B cell (primary cell): ENCODE measurements around the gene TRPV6.

Source experiments
- EZH2 ChIP-seq: IDR thresholded peaks from 2 replicates; pipeline ENCODE4 v1.6.1; 2012; ENCODE audit warnings: borderline replicate concordance, low read depth, mild to moderate bottlenecking, moderate library complexity, low read length; ENCODE audit not compliant: insufficient read depth, poor library complexity, severe bottlenecking
- TF ChIP-seq, protein P1 (sequence below): fragments of 200-600 bp; IDR thresholded peaks from one replicate; pipeline ENCODE4 v1.8.0; 2022; ENCODE audit warnings: antibody characterized with exemption, mild to moderate bottlenecking

DNA sequence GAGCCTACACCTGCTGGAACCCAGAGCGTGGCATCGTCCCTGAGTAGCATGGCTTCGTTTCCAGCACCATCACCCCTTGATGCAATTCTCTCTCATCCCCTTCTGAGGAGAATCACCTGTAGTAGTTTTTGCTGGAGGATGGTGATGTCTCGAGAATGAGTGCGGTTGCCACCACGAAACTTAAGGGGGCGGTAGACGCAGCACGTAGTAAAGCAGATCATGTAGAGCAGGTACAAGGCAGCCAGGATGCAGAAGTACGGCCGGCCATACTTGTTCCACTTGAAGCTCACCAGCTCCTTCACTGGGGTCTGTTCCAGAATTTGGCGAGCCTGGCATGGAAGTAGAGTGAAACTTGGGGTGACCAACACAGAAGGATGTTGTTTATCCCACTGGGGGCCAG is 39.9 kb upstream of the TRPV6 start:
- TF ChIP-seq, protein P1, sequence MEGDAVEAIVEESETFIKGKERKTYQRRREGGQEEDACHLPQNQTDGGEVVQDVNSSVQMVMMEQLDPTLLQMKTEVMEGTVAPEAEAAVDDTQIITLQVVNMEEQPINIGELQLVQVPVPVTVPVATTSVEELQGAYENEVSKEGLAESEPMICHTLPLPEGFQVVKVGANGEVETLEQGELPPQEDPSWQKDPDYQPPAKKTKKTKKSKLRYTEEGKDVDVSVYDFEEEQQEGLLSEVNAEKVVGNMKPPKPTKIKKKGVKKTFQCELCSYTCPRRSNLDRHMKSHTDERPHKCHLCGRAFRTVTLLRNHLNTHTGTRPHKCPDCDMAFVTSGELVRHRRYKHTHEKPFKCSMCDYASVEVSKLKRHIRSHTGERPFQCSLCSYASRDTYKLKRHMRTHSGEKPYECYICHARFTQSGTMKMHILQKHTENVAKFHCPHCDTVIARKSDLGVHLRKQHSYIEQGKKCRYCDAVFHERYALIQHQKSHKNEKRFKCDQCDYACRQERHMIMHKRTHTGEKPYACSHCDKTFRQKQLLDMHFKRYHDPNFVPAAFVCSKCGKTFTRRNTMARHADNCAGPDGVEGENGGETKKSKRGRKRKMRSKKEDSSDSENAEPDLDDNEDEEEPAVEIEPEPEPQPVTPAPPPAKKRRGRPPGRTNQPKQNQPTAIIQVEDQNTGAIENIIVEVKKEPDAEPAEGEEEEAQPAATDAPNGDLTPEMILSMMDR: no peak
- TF ChIP-seq EZH2: no peak
